NOMO-1 treated with dmso at 0.1 percent for 144 hours (cell line): ENCODE data around the gene ARID1B.

ENCODE experiments used
- DNase-seq: peaks from one replicate; lab custom pipeline; 2025; ENCODE audit not compliant: unreplicated experiment; lab: John Stamatoyannopoulos, UW

The ARID1B gene

GRCh38 chr6:156822747-156823206, 45.6 kb downstream of the ARID1B start:
- DNase-seq: no peak

GRCh38 chr6:156824142-156824541, 47.0 kb downstream of the ARID1B start:
- DNase-seq: no peak

GRCh38 chr6:156825475-156825874, 48.3 kb downstream of the ARID1B start:
- no peak for DNase-seq

- DNase-seq: no peak
These were observed 49.2 kb downstream of the ARID1B start for GRCh38 chr6:156826290-156826955.

- DNase-seq: no peak
These were observed 50.2 kb downstream of the ARID1B start for GRCh38 chr6:156827382-156827781.

GRCh38 chr6:156828280-156828703, 51.1 kb downstream of the ARID1B start:
- DNase-seq: no peak

- no peak for DNase-seq
These were observed 52.9 kb downstream of the ARID1B start for GRCh38 chr6:156830126-156830525.

GRCh38 chr6:156832231-156832647, 55.1 kb downstream of the ARID1B start:
- no peak for DNase-seq

- DNase-seq: no peak
These were observed 55.5 kb downstream of the ARID1B start for GRCh38 chr6:156832669-156833068.

- DNase-seq: no peak
These were observed 56.6 kb downstream of the ARID1B start for GRCh38 chr6:156833755-156834154.

GRCh38 chr6:156839129-156839528, 62.0 kb downstream of the ARID1B start:
- DNase-seq: no peak

- DNase-seq: no peak
These were observed 62.4 kb downstream of the ARID1B start for GRCh38 chr6:156839591-156840001.

- no peak for DNase-seq
These were observed 63.0 kb downstream of the ARID1B start for GRCh38 chr6:156840136-156840535.

GRCh38 chr6:156840606-156841005, 63.4 kb downstream of the ARID1B start:
- DNase-seq: no peak

- DNase-seq: no peak
These were observed 64.3 kb downstream of the ARID1B start for GRCh38 chr6:156841508-156841907.

- no peak for DNase-seq
These were observed 65.5 kb downstream of the ARID1B start for GRCh38 chr6:156842598-156843250.

GRCh38 chr6:156844089-156844488, 66.9 kb downstream of the ARID1B start:
- DNase-seq: no peak

GRCh38 chr6:156845454-156846155, 68.4 kb downstream of the ARID1B start:
- no peak for DNase-seq

GRCh38 chr6:156846845-156847599, 69.8 kb downstream of the ARID1B start:
- no peak for DNase-seq

- DNase-seq: no peak
These were observed 70.9 kb downstream of the ARID1B start for GRCh38 chr6:156848123-156848522.

- DNase-seq: no peak
These were observed 71.4 kb downstream of the ARID1B start for GRCh38 chr6:156848533-156848932.
